Measurements from ENCODE around the gene COLQ. TPM values are rescaled to one million over a fixed set of nuclear protein-coding genes. Genes with fewer than 3 reads are reported as not detected.
"Not testable (repeated sequence)": the region's sequence is repeated elsewhere in the genome, so short reads cannot be mapped to it uniquely, and the experiment has no call there.

The COLQ gene
- total and polyA plus RNA-seq, 10 donors: 1.9 to 29.8 (median 6.7) TPM

GRCh38 chr3:15426579-15427118, 94.9 kb downstream of the COLQ start:
- Histone ChIP-seq H3K36me3 (peaks cover 0 to 53% (median 32%) of the 10 kb centered on the region in 6 donors), H3K27me3 (replicated peaks in 1 of 7) (no peaks in the 10 kb centered on the region), H3K4me3 (peak overlapping the region; percentile 88 to 97 (median 94)), H3K4me1 (peaks cover 27 to 80% (median 49%) of the 10 kb centered on the region in 6 donors), H3K27ac (peak overlapping the region; percentile 81 to 94 (median 87)), H3K9me3 (no peaks in the 10 kb centered on the region)
- TF ChIP-seq, protein P1, sequence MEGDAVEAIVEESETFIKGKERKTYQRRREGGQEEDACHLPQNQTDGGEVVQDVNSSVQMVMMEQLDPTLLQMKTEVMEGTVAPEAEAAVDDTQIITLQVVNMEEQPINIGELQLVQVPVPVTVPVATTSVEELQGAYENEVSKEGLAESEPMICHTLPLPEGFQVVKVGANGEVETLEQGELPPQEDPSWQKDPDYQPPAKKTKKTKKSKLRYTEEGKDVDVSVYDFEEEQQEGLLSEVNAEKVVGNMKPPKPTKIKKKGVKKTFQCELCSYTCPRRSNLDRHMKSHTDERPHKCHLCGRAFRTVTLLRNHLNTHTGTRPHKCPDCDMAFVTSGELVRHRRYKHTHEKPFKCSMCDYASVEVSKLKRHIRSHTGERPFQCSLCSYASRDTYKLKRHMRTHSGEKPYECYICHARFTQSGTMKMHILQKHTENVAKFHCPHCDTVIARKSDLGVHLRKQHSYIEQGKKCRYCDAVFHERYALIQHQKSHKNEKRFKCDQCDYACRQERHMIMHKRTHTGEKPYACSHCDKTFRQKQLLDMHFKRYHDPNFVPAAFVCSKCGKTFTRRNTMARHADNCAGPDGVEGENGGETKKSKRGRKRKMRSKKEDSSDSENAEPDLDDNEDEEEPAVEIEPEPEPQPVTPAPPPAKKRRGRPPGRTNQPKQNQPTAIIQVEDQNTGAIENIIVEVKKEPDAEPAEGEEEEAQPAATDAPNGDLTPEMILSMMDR (IDR thresholded peaks at IDR 0.05 in 8 of 11, conservative IDR thresholded peaks at IDR 0.05 in 3 of 11): no peak
- no peak for TF ChIP-seq POLR2A (IDR thresholded peaks at IDR 0.05)
- TF ChIP-seq POLR2AphosphoS5 (IDR thresholded peaks at IDR 0.05): no peak
- DNase-seq: no peak
- WGBS, 5 donors: 47 to 53% (median 51%) methylated on average over 16 of the region's 16 CpGs
- intact Hi-C loops (cut with DNase I; ENCODE audit: low total_unique reads): no loop called here

DNA sequence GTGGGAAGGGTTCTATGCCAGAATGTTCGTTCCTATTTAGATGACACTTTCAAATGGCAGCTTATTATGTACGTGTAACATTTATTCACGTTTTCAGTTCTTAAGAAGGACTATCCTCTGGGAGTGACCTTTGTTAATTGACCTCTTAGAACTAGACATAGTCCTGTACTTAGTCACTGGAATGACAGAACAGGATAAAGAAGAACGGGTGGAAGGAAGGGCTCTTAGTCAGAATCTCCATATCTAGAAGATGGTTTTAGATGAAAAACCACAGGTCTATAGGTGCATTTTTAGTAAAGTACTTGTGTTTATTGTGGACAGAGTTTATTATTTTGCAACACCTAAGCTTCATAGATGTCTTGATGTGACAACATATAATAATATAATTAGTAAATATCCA, 100.6 kb downstream of the COLQ start:
- no peak overlapping the region for H3K4me3 ChIP-seq
- H3K27ac ChIP-seq: no peak overlapping the region
- DNase-seq: no peak
- intact Hi-C loops (cut with DNase I; ENCODE audit: low total_unique reads): no loop called here
- WGBS, 5 donors: 77 to 89% (median 81%) methylated on average over 4 of the region's 4 CpGs
- TF ChIP-seq, protein P1 (IDR thresholded peaks at IDR 0.05 in 8 of 11, conservative IDR thresholded peaks at IDR 0.05 in 3 of 11): no peak
- no peak for TF ChIP-seq POLR2A (IDR thresholded peaks at IDR 0.05)
- TF ChIP-seq POLR2AphosphoS5 (IDR thresholded peaks at IDR 0.05): no peak
- H3K9me3 ChIP-seq: no peaks in the 10 kb centered on the region
- peaks cover 5 to 29% (median 11%) of the 10 kb centered on the region in 6 donors for H3K4me1 ChIP-seq
- no peaks in the 10 kb centered on the region for H3K27me3 ChIP-seq (replicated peaks in 1 of 7)
- peaks cover 0 to 90% (median 47%) of the 10 kb centered on the region in 6 donors for H3K36me3 ChIP-seq

DNA sequence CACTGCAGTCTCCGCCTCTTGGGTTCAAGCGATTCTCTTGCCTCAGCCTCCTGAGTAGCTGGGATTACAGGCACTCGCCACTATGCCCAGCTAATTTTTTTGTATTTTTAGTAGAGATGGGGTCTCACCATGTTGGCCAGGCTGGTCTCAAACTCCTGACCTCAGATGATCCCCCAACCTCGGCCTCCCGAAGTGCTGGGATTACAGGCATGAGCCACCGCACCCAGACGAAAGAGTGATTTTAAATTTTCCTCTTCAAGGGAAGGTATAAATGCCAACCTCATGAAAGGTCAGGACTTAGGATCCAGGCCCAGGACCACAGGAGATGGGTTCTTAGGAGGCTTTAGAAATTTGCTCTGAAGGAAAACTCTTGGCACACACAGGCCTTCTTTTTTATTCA, 110.5 kb downstream of the COLQ start:
- 92 to 98% (median 95%) methylated on average over 7 of the region's 7 CpGs for whole genome bisulfite sequencing, 5 donors
- intact Hi-C loops (cut with DNase I; ENCODE audit: low total_unique reads); H3K4me3 ChIP-seq; H3K27ac ChIP-seq; DNase-seq; H3K27me3 ChIP-seq (replicated peaks in 1 of 7); H3K9me3 ChIP-seq; H3K4me1 ChIP-seq: not testable (repeated sequence)
- peaks cover 6 to 81% (median 52%) of the 10 kb centered on the region in 6 donors for H3K36me3 ChIP-seq

DNA sequence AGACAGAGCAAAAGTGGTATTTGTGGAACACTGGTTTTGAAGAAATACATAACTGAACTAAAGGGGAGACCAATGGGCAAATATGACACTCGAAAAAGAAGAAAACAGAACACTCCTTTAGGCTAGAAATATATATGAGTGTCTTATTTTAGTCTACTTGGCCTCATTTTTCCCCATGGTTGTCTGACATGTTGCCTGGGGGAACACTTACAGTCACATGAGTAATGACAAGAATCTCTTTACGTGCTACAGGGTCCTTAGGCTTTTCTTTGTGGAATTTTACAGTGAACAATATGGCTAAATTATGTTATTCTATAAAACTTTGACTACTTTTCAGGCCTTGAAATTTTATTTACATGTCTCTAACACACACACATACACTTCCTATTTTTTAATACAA, 111.7 kb downstream of the COLQ start:
- Histone ChIP-seq H3K27ac (no peak overlapping the region), H3K27me3 (replicated peaks in 1 of 7) (no peaks in the 10 kb centered on the region), H3K4me3 (no peak overlapping the region), H3K4me1 (peaks cover 0 to 21% (median 5%) of the 10 kb centered on the region in 6 donors), H3K36me3 (peaks cover 6 to 69% (median 42%) of the 10 kb centered on the region in 6 donors), H3K9me3 (no peaks in the 10 kb centered on the region)
- TF ChIP-seq, protein P1 (IDR thresholded peaks at IDR 0.05 in 8 of 11, conservative IDR thresholded peaks at IDR 0.05 in 3 of 11): no peak
- no peak for TF ChIP-seq POLR2A (IDR thresholded peaks at IDR 0.05)
- TF ChIP-seq POLR2AphosphoS5 (IDR thresholded peaks at IDR 0.05): no peak
- WGBS, 5 donors: 89 to 100% (median 99%) methylated on average over 2 of the region's 2 CpGs
- intact Hi-C loops (cut with DNase I; ENCODE audit: low total_unique reads): no loop called here
- DNase-seq: no peak

All from spleen (tissue), 11 donors.